Activated T-helper 2 cell treated with anti-CD3 and anti-CD28 coated beads, Interferon-gamma antibody, Interleukin-2, Interleukin-4, amounts not matched to agents 10 μg/mL and 5 μg/mL and 100 μg/mL, durations not matched to agents 14 hours and 24 hours and 36 hours (primary cell): ENCODE measurements around the gene LRRN4. TPM values are rescaled to one million over a fixed set of nuclear protein-coding genes. Genes with fewer than 3 reads are reported as not detected.
"Not testable (repeated sequence)": the region's sequence is repeated elsewhere in the genome, so short reads cannot be mapped to it uniquely, and the experiment has no call there.

Source experiments
- DNase-seq: peaks from one replicate; pipeline ENCODE4 v3.0.0; 2021; ENCODE audit warnings: low spot score
- H3K27ac Mint-ChIP-seq: one replicate; pipeline ENCODE4 v1.8.0; 2021; ENCODE audit warnings: mixed read lengths
- H3K27me3 Mint-ChIP-seq: one replicate; pipeline ENCODE4 v1.8.0; 2021; ENCODE audit warnings: low read depth, mixed read lengths
- H3K36me3 Mint-ChIP-seq: one replicate; pipeline ENCODE4 v1.8.0; 2021; ENCODE audit warnings: low read depth, mixed read lengths
- H3K4me1 Mint-ChIP-seq: one replicate; pipeline ENCODE4 v1.8.0; 2021; ENCODE audit warnings: low read depth, mixed read lengths
- H3K4me3 Mint-ChIP-seq: one replicate; pipeline ENCODE4 v1.8.0; 2021; ENCODE audit warnings: low read depth, mild to moderate bottlenecking, moderate library complexity, mixed read lengths
- H3K9me3 Mint-ChIP-seq: one replicate; pipeline ENCODE4 v1.8.0; 2021; ENCODE audit warnings: mixed read lengths
- intact Hi-C: fragments of 100-400 bp; cut with micrococcal nuclease; formaldehyde crosslinking; loops from one replicate; pipeline ENCODE4 v1.15.1; 2023
- total RNA-seq: library from RNA; stranded (reverse); gene quantifications from 2 replicates; pipeline ENCODE4 v1.2.3, GENCODE V29; 2022

Gene LRRN4
- total RNA-seq, 1 donor from 2014 or later, result not detected

DNA sequence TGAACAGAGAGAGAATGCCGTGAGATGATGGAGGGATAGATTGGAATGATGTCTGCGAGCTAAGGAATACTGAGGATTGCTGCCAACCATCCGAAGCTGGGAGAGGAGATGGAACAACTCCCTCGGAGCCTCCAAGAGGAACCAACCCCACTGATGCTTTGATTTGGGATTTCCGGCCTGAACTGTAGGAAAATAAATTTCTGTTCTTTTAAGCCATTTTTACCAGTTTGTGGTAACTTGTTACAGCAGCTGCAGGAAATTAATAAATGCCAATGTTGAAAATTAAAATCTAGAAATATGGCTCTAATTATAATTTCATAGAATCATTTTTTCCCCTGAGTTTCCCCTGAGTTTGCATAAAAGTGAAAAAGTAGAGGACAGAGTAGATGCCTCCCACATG lies 14.1 kb downstream of the LRRN4 start:
- Mint-ChIP-seq H3K4me3 (no peak overlapping the region), H3K4me1 (peaks cover under 1% of the 10 kb centered on the region), H3K27ac (no peak overlapping the region), H3K27me3 (no peaks in the 10 kb centered on the region), H3K36me3 (peaks cover 41% of the 10 kb centered on the region), H3K9me3 (no peaks in the 10 kb centered on the region)
- intact Hi-C loops, result no loop called here
- no peak for DNase-seq

DNA sequence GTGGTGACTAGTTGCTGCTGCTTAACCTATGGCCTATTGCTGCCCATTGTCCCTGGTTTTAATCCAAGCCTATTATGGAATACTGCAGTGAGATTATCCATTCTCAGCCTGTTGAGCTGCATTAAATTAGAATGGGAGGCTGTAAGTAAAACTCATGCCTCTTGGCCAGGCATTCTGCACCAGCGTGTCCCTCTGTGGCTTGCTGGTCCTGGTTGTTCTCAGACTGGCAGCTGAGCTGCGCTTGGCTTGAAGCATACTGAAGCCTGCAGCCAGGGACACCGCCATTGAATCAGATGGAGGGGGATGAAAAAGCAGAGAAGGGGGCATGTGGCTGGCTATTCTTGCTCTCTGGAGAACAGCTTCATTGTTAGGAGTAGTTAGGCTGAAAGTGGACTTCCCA lies 15.6 kb downstream of the LRRN4 start:
- no peak for DNase-seq
- peaks cover 56% of the 10 kb centered on the region for H3K36me3 Mint-ChIP-seq
- no peak overlapping the region for H3K4me3 Mint-ChIP-seq
- H3K9me3 Mint-ChIP-seq, result no peaks in the 10 kb centered on the region
- intact Hi-C loops, result no loop called here
- H3K4me1 Mint-ChIP-seq, result peaks cover 6% of the 10 kb centered on the region
- H3K27ac Mint-ChIP-seq, result no peak overlapping the region
- H3K27me3 Mint-ChIP-seq, result no peaks in the 10 kb centered on the region

DNA sequence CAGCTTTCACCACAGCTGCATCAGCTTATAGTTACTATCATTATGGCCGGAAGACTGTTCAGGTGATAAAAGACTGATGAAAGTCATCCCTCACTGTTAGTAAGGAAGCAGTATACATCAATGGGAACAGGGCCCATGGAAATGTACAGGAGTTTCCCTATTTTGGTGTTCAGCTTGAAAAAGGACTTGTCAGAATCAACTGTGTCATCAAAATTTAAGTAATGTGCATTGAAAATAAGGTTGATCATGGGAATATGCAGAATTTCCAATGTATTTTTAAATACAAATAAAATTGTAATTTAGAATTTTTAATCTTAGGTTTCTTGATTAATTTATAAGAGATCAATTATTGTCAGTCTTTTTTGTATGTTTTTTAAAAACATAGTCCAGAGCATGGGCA lies 16.8 kb downstream of the LRRN4 start:
- DNase-seq, result no peak
- H3K27me3 Mint-ChIP-seq, result no peaks in the 10 kb centered on the region
- H3K4me1 Mint-ChIP-seq, result peaks cover 8% of the 10 kb centered on the region
- peaks cover 61% of the 10 kb centered on the region for H3K36me3 Mint-ChIP-seq
- intact Hi-C loops, result no loop called here
- no peak overlapping the region for H3K27ac Mint-ChIP-seq
- H3K4me3 Mint-ChIP-seq, result no peak overlapping the region
- no peaks in the 10 kb centered on the region for H3K9me3 Mint-ChIP-seq

DNA sequence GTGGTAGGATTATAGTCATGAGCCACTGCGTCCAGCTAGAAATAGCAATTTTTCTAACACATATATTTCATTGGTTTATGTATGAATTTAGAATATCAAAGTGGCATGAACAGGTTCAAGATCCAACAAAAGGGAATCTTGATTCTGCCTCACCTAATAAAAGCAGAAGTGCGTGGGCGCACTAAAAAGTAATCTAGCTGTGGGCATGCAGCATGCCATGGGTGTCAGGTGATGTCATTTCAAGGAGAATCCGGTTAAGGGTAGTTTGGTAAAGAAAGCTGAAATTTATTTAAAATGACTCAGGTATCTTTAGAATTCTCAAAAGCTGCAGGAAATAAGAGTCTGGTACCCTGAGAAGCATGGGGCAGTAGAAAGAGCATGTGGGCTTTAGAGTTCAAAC lies 17.6 kb downstream of the LRRN4 start:
- H3K4me3 Mint-ChIP-seq, result no peak overlapping the region
- peaks cover 8% of the 10 kb centered on the region for H3K4me1 Mint-ChIP-seq
- intact Hi-C loops, result no loop called here
- H3K27me3 Mint-ChIP-seq, result no peaks in the 10 kb centered on the region
- H3K27ac Mint-ChIP-seq, result no peak overlapping the region
- no peaks in the 10 kb centered on the region for H3K9me3 Mint-ChIP-seq
- peaks cover 62% of the 10 kb centered on the region for H3K36me3 Mint-ChIP-seq
- DNase-seq, result no peak

DNA sequence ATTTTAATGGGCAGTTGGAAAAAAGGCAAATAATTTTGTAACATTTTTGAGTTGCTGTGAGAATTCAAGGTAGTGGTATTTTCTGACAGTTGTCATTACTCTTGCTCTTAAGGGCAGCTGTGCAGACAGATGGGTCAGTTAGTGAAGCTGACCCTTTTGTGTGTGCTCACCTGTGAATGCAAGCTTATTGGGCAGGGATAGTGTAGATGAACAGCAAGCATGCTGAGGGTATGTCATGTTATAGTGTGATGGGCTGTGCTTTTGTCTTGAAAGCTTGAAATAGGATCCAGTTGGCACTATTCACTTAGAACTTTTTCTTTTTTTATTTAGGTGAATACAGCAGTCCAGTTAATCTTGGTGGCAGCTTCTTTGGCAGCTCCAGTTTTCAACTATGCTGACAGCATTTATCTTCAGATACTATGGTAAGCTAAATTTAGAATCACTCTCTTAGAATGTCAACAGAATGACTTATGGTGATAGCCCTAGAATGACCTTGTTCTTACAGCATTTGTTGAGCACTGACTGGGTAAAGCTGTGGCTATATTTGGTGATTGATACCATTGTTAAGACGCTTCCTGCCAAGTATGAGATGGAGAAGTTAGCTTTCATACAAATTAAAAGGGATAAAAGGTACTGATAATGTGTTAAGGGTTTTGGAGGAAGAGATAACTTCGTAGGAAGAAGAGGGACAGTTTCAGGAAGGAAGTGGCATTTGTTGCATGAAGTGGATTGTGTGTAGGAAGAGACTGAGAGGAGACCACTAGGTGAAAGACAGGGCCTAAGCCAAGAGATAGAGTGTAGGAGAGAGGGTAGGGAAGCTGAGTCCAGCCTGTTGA lies 19.5 kb downstream of the LRRN4 start:
- intact Hi-C loops, result no loop called here
- DNase-seq, result no peak
- H3K27me3 Mint-ChIP-seq, result no peaks in the 10 kb centered on the region
- peak overlapping the region; percentile 67 for H3K27ac Mint-ChIP-seq
- H3K36me3 Mint-ChIP-seq, result peaks cover 56% of the 10 kb centered on the region
- H3K4me3 Mint-ChIP-seq, result no peak overlapping the region
- H3K4me1 Mint-ChIP-seq, result peaks cover 8% of the 10 kb centered on the region
- no peaks in the 10 kb centered on the region for H3K9me3 Mint-ChIP-seq

DNA sequence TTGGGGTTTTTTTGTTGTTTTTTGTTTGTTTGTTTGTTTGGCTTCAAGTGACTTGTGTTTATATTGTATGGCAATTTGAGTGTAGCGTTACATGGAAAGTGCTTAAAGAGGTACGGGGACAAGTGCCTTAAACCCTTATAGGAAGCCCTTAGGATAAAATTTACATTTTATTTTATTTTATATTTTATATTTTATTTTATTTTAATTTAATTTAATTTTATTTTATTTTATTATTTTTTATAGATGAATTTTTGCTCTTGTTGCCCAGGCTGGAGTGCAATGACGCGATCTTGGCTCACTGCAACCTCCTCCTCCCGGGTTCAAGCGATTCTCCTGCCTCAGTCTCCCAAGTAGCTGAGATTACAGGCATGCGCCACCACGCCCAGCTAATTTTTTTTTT lies 21.0 kb downstream of the LRRN4 start:
- H3K27me3 Mint-ChIP-seq, H3K4me3 Mint-ChIP-seq, H3K9me3 Mint-ChIP-seq, intact Hi-C loops, DNase-seq, H3K27ac Mint-ChIP-seq: not testable (repeated sequence)
- H3K36me3 Mint-ChIP-seq, result peaks cover 54% of the 10 kb centered on the region
- H3K4me1 Mint-ChIP-seq, result peaks cover 12% of the 10 kb centered on the region

DNA sequence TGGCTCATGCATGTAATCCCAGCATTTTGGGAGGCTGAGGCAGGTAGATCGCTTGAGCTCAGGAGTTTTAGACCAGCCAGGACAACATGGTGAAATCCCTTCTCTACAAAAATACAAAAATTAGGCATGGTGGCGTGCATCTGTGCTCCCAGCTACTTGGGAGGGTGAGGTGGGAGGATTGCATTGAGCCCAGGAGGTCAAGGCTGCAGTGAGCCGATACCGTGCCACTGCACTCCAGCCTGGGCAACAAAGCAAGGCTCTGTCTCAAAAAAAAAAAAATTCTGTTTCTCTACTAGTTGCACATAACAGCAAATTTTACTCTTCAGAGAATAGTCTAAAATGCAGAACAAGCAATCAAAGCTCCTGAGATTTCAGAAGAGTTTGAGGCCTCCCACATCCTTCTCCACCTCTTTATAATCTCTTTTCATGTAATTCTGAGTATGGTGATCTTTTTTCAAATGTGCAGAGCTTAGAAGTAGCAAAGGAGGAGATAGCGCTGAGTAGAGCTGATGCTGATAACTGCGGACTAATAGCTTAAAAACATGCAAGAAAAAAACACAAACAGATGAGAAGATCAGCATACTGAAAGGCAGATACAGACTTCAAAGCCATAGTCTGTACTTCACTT lies 23.3 kb downstream of the LRRN4 start:
- Mint-ChIP-seq H3K9me3 (peaks cover 4% of the 10 kb centered on the region), H3K4me3 (no peak overlapping the region), H3K27ac (no peak overlapping the region), H3K27me3 (no peaks in the 10 kb centered on the region), H3K36me3 (peaks cover 63% of the 10 kb centered on the region), H3K4me1 (peaks cover 25% of the 10 kb centered on the region)
- intact Hi-C loops, result no loop called here
- no peak for DNase-seq

DNA sequence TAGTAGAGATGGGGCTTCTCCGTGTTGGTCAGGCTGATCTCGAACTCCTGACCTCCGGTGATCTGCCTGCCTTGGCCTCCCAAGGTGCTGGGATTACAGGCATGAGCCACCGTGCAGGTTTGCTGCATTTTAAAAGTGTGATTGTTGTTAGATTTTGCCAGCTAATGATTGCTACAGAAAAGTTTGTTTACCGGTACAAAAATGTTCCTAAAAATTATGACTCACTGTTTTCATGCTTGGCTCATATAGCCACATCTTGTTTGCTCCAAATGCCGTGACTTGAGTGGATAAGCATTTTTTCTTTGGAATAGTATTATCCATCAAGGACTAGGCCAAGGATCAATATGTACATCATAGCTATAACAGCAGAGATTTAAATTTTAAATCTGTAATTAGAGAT lies 24.3 kb downstream of the LRRN4 start:
- Mint-ChIP-seq H3K36me3 (peaks cover 67% of the 10 kb centered on the region), H3K9me3 (peaks cover 14% of the 10 kb centered on the region), H3K4me3 (no peak overlapping the region), H3K27me3 (no peaks in the 10 kb centered on the region), H3K27ac (no peak overlapping the region), H3K4me1 (peaks cover 26% of the 10 kb centered on the region)
- no peak for DNase-seq
- intact Hi-C loops, result no loop called here

DNA sequence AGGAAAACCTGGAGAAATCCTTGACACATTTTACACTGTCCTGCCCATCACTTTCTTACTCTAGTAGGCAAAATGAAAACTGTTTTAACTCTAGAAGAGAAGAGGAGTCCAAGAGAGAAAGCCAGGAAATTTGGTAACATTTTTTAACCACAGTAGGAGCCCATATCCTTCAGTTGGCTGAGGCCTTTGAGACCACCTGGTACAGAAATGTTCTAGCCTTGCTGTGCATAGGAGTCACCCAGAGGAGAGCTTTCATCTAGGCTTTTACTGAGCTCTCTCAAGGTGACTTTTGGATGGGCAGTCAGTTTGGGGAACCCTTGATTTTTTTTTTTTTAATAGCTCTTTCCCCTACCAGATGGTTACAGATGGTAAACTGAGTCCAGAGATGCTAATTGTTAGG lies 25.0 kb downstream of the LRRN4 start:
- DNase-seq, result no peak
- Mint-ChIP-seq H3K27ac (no peak overlapping the region), H3K9me3 (peaks cover 18% of the 10 kb centered on the region), H3K27me3 (no peaks in the 10 kb centered on the region), H3K36me3 (peaks cover 67% of the 10 kb centered on the region), H3K4me3 (no peak overlapping the region), H3K4me1 (peaks cover 23% of the 10 kb centered on the region)
- intact Hi-C loops, result no loop called here

DNA sequence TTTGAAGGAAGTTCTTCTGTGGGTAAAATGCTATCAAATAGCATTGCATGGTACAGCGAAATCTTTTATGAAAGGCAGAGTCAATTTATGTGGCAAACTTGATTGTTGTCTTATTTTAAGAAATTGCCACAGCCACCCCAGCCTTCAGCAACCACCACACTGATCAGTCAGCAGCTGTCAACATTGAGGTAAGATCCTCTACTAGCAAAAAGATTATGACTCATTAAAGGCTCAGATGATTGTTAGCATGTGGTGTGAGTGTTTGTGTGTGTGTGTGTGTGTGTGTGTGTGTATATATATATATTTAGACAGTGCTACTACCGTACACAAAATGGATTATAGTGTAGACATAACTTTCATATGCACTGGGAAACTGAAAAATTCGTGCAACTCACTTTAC lies 27.8 kb downstream of the LRRN4 start:
- peaks cover 72% of the 10 kb centered on the region for H3K36me3 Mint-ChIP-seq
- H3K4me1 Mint-ChIP-seq, result peaks cover 22% of the 10 kb centered on the region
- no peak for DNase-seq
- no peaks in the 10 kb centered on the region for H3K27me3 Mint-ChIP-seq
- intact Hi-C loops, result no loop called here
- H3K9me3 Mint-ChIP-seq, result peaks cover 18% of the 10 kb centered on the region
- H3K4me3 Mint-ChIP-seq, result no peak overlapping the region
- no peak overlapping the region for H3K27ac Mint-ChIP-seq

DNA sequence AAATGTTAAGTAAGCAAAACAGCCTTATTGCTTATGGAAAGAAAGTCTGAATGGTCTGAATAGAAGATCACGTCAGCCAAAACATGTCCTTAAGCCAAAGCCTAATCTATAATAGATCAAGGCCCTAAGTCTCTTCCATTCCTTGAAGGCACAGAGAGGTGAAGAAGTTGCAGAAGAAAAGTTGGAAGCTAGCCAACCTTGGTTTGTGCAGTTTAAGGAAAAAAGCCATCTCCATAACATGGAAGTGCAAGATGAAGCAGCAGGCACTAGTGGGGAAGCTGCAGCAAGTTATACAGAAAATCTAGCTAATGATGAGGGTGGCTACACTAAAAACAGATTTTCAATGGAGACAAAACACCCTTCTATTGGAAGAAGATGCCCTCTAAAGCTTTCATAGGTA lies 29.1 kb downstream of the LRRN4 start:
- Mint-ChIP-seq H3K27ac (no peak overlapping the region), H3K4me3 (no peak overlapping the region), H3K27me3 (no peaks in the 10 kb centered on the region), H3K36me3 (peaks cover 72% of the 10 kb centered on the region), H3K4me1 (peaks cover 22% of the 10 kb centered on the region), H3K9me3 (peaks cover 18% of the 10 kb centered on the region)
- DNase-seq, result no peak
- intact Hi-C loops, result no loop called here

DNA sequence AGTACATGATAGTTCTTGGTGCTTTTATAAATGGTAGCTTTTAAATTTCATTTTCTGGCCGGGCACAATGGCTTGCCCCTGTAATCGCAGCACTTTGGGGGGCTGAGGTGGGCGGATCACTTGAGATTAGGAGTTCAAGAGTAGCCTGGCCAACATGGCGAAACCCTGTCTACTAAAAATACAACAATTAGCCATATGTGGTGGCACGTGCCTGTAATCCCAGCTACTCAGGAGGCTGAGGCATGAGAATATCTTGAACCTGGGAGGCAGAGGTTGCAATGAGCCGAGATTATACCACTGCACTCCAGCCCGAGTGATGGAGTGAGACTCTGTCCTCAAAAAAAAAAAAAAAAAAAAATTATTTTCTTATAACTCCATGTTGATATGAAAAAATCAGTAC lies 36.0 kb downstream of the LRRN4 start:
- intact Hi-C loops, result no loop called here
- H3K27me3 Mint-ChIP-seq, result no peaks in the 10 kb centered on the region
- no peak overlapping the region for H3K4me3 Mint-ChIP-seq
- H3K27ac Mint-ChIP-seq, result no peak overlapping the region
- peaks cover 11% of the 10 kb centered on the region for H3K4me1 Mint-ChIP-seq
- H3K9me3 Mint-ChIP-seq, result no peaks in the 10 kb centered on the region
- H3K36me3 Mint-ChIP-seq, result peaks cover 78% of the 10 kb centered on the region
- no peak for DNase-seq

DNA sequence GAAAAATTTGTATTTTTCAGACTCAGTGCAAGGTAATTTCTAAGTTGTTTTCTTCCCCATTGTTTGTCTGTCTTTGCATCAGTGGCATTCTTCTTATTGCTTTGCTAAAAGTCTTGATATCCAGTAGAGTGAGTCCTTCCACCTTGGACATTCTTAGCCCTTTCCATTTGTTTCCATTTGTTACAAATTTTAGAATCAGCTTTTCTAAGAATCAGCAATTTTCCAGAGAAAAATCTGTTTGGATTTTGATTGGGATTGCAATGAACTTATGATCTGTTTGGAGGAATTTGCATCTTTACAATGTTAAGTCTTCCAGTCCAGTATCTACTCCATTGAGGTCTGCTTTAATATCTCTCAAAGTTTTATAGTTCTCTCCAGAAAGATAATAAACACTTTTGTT lies 36.4 kb downstream of the LRRN4 start:
- H3K4me3 Mint-ChIP-seq, result no peak overlapping the region
- H3K9me3 Mint-ChIP-seq, result no peaks in the 10 kb centered on the region
- no peaks in the 10 kb centered on the region for H3K27me3 Mint-ChIP-seq
- DNase-seq, result no peak
- H3K36me3 Mint-ChIP-seq, result peaks cover 78% of the 10 kb centered on the region
- no peak overlapping the region for H3K27ac Mint-ChIP-seq
- H3K4me1 Mint-ChIP-seq, result peaks cover 11% of the 10 kb centered on the region
- intact Hi-C loops, result no loop called here
